Nephron (organoid): ENCODE data around the gene LIG1.
A peak's percentile ranks its signal among the peaks of the same experiment; 100 is the strongest.

Experiments used
- H3K27ac Mint-ChIP-seq, 3 experiments: 2 replicates each; pipeline ENCODE4 v1.8.0; 2020; ENCODE audit warnings: mixed read lengths in 3 of 3, mild to moderate bottlenecking in 2 of 3, moderate library complexity in 1 of 3
- H3K27me3 Mint-ChIP-seq: 2 replicates; pipeline ENCODE4 v1.8.0; 2021; ENCODE audit warnings: low read depth, mild to moderate bottlenecking, moderate library complexity, mixed read lengths
- H3K36me3 Mint-ChIP-seq: 2 replicates; pipeline ENCODE4 v1.8.0; 2020; ENCODE audit warnings: low read depth, mixed read lengths
- H3K4me1 Mint-ChIP-seq: 2 replicates; pipeline ENCODE4 v1.8.0; 2020; ENCODE audit warnings: mixed read lengths
- H3K4me3 Mint-ChIP-seq, 3 experiments: 2 replicates each; pipeline ENCODE4 v1.8.0; 2020; ENCODE audit warnings: mild to moderate bottlenecking in 3 of 3, mixed read lengths in 3 of 3, moderate library complexity in 2 of 3
- H3K9me3 Mint-ChIP-seq: 2 replicates; pipeline ENCODE4 v1.8.0; 2020; ENCODE audit warnings: mixed read lengths
- CTCF ChIP-seq, 3 experiments: fragments of 200-600 bp; sonication (generic); IDR thresholded peaks; one replicate each; pipeline ENCODE4 v1.5.0; 2021; ENCODE audit warnings: antibody characterized with exemption in 3 of 3; ENCODE audit not compliant: unreplicated experiment in 3 of 3

Gene LIG1

DNA sequence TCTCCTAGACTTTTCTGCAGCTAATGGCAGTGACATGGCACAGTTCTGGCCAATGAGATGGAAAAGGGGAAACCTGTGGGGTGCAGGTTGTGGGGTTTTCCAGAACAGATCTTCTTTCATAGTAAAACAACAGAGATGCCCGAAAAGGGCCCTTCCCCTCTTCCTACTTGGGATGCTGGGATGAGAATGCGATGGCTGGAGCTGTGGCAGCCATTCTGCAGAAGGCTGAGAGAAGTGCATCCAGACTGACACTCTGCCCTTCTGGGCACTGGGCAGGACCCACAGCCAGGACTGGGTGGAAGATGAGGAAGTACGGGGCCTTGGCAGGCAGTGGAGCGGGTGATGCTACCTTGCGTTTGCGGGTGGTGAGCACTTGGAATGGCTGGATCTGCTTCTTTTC lies 42.6 kb downstream of the LIG1 start:
- Mint-ChIP-seq H3K36me3 (peaks cover 68% of the 10 kb centered on the region), H3K27ac (no peak overlapping the region), H3K27me3 (no peaks in the 10 kb centered on the region), H3K9me3 (no peaks in the 10 kb centered on the region), H3K4me3 (no peak overlapping the region), H3K4me1 (peaks cover 6% of the 10 kb centered on the region)
- no peak for TF ChIP-seq CTCF (IDR thresholded peaks at IDR 0.05; ENCODE audit: unreplicated experiment in 3 of 3)

- Mint-ChIP-seq H3K9me3 (no peaks in the 10 kb centered on the region), H3K4me1 (peaks cover 6% of the 10 kb centered on the region), H3K4me3 (no peak overlapping the region), H3K36me3 (peaks cover 67% of the 10 kb centered on the region), H3K27ac (peak overlapping the region in 2 of 3 experiments; percentile 22 to 45), H3K27me3 (no peaks in the 10 kb centered on the region)
- no peak for TF ChIP-seq CTCF (IDR thresholded peaks at IDR 0.05; ENCODE audit: unreplicated experiment in 3 of 3)
Measured at GRCh38 chr19:48123907-48124651, 46.1 kb downstream of the LIG1 start.

- Mint-ChIP-seq H3K4me3 (no peak overlapping the region), H3K27me3 (no peaks in the 10 kb centered on the region), H3K9me3 (no peaks in the 10 kb centered on the region), H3K4me1 (peaks cover 6% of the 10 kb centered on the region), H3K36me3 (peaks cover 65% of the 10 kb centered on the region), H3K27ac (no peak overlapping the region)
- no peak for TF ChIP-seq CTCF (IDR thresholded peaks at IDR 0.05; ENCODE audit: unreplicated experiment in 3 of 3)
Measured at GRCh38 chr19:48122421-48122820, 47.7 kb downstream of the LIG1 start.

DNA sequence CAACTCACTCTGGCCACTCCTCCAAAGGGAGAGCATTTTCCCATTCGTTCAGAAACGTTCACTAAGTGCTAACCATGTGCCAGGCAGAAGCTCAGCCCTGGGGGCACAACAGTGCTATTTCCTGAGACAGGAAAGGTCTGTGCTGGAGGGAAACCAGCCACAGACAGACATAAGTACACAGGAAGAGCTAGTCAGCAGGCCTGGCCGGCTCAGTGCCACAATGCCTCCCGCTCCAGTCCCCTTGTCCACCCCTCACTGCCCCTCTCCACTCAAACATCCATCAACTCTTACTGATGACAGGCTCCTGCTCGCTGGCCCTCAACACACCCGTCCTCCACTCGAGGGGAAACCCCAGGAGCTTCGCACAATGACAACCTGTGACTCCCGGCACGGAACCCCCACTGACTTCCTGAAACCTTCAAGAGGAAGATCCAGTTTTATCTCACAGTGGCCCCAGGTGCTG lies 48.2 kb downstream of the LIG1 start:
- Mint-ChIP-seq H3K9me3 (no peaks in the 10 kb centered on the region), H3K4me3 (no peak overlapping the region), H3K4me1 (peaks cover 6% of the 10 kb centered on the region), H3K27me3 (no peaks in the 10 kb centered on the region), H3K36me3 (peaks cover 62% of the 10 kb centered on the region), H3K27ac (no peak overlapping the region)
- TF ChIP-seq CTCF (IDR thresholded peaks at IDR 0.05; ENCODE audit: unreplicated experiment in 3 of 3): no peak

DNA sequence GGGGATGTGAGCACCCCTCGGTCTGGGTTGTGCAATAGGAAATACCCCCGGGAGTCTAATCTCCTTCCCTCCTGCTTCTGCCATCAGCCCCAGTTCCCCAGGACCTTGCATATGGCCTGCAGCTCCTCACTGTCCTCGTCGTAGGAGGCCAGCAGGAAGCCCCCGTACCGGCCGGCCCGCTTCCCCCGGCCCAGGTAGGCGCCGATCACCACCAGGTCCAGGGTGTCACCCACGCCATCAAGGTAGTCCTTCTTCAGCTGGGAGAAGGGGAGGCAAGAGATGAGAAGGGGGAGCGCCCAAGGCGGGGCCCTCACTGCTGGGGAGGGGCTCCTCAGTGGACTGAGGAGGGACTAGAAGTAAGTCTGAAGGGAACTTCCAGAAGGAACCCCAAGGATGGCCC lies 49.1 kb downstream of the LIG1 start:
- H3K27me3 Mint-ChIP-seq: no peaks in the 10 kb centered on the region
- no peak overlapping the region for H3K4me3 Mint-ChIP-seq
- H3K4me1 Mint-ChIP-seq: peaks cover 6% of the 10 kb centered on the region
- H3K27ac Mint-ChIP-seq: no peak overlapping the region
- no peak for TF ChIP-seq CTCF (IDR thresholded peaks at IDR 0.05; ENCODE audit: unreplicated experiment in 3 of 3)
- H3K36me3 Mint-ChIP-seq: peaks cover 57% of the 10 kb centered on the region
- H3K9me3 Mint-ChIP-seq: no peaks in the 10 kb centered on the region

- Mint-ChIP-seq H3K4me1 (peaks cover 6% of the 10 kb centered on the region), H3K36me3 (peaks cover 53% of the 10 kb centered on the region), H3K9me3 (no peaks in the 10 kb centered on the region), H3K27me3 (no peaks in the 10 kb centered on the region), H3K27ac (no peak overlapping the region), H3K4me3 (no peak overlapping the region)
- no peak for TF ChIP-seq CTCF (IDR thresholded peaks at IDR 0.05; ENCODE audit: unreplicated experiment in 3 of 3)
Measured at GRCh38 chr19:48120505-48120904, 49.6 kb downstream of the LIG1 start.
